Activated naive CD4-positive, alpha-beta T cell treated with Interleukin-2 at 50 U/mL for 16 hours (primary cell): ENCODE results near the gene CASP2.

ENCODE experiments used
- DNase-seq: peaks from one replicate; pipeline ENCODE4 v3.0.0-alpha.2; 2020

Gene CASP2

DNA sequence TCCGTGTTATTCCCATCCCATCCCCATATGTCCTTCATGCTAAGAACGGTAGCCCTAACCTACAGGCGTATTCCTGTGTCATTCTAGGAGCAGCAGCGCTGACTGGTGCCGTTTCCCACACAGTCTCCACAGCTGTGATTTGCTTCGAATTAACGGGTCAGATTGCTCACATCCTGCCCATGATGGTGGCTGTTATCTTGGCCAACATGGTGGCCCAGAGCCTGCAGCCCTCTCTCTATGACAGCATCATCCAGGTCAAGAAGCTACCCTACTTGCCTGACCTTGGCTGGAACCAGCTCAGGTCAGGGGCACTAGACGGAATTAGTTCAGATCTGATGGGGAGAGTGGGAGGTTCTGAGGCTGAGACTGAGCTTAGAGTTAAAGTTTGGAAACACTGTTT lies 53.7 kb downstream of the CASP2 start:
- no peak for DNase-seq

DNA sequence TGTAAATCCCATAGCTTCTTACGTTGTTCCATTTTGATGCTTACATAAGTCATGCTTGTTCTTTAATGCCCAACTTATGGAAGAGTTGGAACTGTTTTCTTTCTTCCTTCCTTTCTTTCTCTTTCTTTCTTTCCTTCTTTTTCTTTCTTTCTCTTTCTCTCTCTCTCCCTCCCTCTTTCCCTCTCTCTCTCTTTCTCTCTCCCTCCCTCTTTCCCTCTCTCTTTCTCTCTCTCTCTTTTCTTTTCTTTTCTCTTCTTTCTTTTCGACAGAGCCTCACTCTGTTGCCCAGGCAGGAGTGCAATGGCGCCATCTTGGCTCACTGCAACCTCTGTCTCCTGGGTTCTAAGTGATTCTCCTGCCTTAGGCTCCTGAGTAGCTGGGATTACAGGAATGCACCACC lies 55.4 kb downstream of the CASP2 start:
- DNase-seq = no peak

DNA sequence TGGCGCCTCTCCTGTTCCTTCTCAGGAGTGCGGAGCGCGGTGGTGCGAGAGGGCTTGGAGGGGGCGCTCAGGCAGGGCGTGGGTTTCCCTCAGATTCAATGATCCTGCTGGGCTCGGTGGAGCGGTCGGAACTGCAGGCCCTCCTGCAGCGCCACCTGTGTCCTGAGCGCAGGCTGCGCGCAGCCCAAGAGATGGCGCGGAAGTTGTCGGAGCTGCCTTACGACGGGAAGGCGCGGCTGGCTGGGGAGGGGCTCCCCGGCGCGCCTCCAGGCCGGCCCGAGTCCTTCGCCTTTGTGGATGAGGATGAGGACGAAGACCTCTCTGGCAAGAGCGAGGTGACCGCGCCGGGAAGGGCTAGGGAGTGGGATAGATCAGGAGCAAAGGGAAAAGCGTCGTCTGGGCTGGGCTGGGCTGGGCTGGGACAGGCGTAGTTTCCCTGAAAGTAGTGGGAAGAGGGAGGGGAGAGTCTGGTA lies 57.3 kb downstream of the CASP2 start:
- DNase-seq = peak; percentile 71

DNA sequence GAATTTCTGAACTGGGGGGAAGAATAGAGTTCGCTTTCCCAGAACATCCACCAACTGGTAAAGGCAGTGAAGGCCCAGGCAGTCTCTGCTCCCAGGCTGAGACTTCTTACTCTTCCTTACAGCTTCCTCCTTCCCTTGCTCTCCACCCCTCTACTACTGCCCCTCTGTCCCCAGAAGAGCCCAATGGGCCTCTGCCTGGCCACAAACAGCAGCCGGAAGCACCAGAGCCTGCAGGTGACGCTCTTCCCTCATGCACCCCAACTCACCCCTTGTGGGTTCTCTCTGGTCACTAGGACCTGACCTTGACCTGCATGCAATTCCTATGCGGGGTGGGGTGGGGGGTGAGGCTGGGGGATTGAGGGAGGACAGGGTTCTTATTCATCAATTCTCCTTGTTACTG lies 57.9 kb downstream of the CASP2 start:
- DNase-seq = no peak

DNA sequence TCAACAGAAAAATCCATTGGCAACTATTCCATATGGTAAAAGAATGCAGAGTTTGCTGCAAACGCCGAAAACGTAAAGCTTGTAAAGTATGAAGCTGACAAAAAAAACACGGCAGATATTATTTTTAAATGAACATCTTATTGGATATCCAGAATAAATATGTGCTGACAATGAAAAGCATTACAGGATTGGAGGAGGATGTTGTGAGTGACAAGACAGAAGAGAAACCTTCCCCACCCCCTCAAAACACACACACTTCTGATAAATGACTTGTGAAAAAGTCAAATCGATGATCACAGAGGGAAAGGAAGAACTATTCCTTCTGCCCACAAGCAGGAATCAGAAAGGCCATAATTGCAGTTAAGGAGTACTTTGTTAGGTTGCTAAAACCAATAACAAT lies 59.8 kb downstream of the CASP2 start:
- DNase-seq = no peak

DNA sequence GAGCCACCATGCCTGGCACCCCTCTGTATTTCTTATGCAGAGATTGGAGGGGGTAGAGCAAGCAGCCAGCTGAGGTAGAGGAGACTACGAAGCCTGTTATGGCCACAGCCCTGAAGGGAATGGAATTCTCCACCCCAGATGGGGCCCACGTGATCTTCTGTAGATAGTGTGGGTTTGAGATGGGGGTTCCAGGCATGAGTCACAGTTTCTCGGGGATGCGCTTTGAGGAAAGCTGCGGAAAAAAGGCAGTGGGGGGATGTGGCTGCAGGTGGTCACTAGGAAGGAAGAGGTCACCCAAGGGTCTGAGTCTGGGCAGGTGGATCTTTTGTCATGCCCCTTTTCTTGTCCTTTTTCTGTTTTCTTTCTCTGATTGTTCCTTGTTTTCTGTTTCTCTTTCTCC lies 62.9 kb downstream of the CASP2 start:
- DNase-seq = no peak

DNA sequence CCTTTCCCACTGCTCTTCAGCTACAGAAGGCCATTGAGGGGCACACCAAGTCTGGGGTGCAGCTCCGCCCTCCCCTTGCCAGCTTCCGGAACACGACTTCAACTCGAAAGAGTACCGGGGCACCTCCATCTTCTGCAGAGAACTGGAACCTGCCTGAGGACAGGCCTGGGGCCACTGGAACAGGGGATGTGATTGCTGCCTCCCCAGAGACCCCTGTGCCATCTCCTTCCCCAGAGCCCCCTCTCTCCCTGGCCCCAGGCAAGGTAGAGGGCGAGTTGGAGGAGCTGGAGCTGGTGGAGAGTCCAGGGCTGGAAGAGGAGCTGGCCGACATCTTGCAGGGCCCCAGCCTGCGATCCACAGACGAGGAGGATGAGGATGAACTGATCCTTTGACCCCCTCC lies 63.4 kb downstream of the CASP2 start:
- DNase-seq = no peak

DNA sequence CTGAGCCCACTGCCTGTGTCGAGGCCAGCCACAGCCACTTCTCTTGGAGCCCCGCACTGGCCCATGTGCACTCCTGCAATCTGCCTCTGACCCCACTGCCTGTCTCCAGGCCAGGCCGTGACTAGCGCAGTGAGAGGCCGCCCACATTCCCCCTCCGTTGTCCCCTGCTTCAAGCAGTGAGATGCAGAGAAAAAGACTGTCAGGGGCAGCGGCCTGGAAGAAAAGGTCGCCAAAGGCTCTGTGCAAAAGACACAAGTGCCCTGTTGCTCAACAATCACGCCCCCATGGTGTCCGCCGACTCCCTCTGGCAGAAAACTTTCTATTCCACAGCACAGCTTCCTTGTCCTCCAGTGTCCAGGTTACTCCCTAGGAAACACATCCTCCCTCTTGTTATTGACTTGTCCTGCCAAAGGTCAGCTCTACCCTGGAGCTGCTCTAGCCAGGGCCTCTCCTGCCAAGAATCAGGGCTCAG lies 64.4 kb downstream of the CASP2 start:
- DNase-seq = no peak

DNA sequence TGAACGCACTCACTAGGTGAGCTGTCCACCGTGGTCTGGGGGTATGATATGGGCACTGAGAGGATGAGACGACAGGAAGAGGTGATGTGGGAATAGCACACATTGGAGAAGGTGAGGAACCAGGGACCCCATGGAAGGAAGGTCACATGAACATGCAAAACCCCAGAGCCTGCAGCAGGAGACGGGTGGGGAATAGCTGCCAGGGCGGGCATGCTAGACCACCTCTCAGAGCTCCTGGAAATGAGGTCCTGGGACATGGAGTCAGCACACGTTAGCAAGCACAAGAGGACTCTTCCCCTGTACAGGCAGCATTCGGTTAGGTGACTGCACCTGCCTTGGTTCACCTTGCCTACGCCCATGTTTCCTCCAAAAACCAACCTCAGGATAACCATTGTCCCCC lies 66.2 kb downstream of the CASP2 start:
- DNase-seq = no peak

DNA sequence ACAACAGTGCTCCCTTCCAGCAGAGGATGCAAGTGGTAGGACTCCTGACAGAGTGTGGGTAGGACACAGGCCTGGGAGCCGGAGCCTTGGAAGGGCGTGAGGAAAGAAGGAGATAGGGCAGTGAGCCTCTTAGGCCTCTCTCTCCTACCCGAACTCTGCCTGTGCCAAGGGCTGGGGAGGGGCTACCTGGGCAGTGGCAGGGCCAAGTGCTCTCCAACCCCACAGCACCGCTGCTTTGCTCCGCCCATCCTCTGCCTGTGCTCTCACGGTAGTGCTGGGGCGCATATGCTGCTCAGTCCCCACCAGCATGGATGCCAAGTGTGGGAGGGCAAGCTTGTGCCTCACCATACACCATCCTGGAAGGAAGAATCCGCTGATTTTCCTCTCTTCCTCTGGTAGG lies 66.8 kb downstream of the CASP2 start:
- no peak for DNase-seq

DNA sequence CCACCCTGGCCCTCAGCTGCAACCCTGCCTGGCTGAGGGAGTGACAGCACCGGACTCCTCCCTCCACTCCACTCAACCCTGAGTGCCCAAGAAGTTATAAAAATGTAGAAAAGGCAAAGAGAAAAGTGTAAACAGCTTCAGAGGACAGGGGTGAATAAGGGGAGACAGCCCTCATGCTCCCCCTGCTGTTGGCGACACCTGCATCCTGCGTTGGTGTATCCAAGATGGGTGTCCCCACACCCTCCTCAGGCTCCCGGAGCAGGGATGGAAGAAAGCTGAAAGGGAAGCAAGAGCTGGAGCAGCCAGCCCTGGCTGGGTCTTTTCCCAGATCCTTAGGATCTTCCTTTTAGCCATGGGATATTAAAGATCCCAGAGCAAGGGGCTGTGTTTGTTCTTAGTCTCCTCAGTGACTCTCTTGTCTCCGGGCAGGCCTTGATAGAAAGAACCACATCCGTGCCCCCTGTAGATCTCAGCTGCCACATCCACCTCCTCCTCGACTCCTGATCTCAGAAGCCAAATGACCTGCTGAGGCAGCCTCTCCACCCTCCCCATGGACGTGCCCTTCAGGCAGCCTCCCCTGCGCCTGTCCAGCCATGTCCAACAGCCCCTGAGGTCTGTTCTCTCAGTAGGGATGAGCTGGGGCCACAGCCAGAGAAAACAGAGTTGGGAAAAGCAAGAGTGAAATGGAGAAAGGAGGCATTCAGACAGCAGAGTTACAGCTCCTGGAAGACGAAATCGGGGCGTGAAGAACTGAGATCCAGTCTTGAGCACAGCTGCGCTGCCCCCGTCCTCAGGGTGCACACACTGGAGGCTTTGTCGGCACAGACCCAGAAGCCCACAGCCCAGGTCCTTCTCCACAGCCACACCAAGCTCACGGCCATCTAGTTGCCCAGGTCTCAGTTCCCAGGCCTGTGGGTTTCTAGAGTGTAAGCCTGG lies 67.6 kb downstream of the CASP2 start:
- no peak for DNase-seq

DNA sequence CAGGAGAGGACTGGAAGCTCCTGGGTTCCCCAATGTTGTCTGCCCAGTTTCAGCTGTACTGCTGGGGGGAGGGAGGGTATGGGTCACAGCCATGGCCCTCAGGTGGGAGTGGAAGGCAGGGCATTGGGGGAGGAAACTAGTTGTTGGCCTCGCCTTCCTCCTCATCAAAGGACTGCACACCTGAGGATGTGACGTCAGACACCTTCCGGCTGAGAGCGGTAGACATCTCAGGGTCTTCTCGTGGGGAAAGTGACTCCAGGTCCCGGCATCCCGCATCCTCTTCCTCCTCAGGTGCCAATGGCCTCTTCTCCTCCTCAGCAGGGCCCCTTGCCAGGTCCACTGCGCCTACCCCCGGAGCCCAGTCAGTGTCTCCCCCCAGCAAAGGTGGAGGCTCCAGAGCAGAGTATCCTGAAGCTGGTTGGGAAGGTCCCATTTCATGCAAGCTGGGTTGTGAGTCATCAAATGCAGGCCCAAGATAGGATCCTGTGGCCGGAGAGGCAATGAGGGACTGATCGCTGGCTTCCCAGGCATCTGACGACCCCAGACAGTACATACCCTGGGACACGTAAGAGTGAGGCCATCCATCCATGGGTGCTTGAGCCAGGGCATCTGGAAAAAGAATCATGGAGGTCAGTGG lies 68.4 kb downstream of the CASP2 start:
- DNase-seq = no peak
